Anterior cingulate cortex (tissue), 58 donors: ENCODE data around the gene SMC6.

ENCODE experiments used
- DNase-seq, 58 donors: peaks; one replicate each; lab custom pipeline; 2025; lab: John Stamatoyannopoulos, UW

Gene SMC6

DNA sequence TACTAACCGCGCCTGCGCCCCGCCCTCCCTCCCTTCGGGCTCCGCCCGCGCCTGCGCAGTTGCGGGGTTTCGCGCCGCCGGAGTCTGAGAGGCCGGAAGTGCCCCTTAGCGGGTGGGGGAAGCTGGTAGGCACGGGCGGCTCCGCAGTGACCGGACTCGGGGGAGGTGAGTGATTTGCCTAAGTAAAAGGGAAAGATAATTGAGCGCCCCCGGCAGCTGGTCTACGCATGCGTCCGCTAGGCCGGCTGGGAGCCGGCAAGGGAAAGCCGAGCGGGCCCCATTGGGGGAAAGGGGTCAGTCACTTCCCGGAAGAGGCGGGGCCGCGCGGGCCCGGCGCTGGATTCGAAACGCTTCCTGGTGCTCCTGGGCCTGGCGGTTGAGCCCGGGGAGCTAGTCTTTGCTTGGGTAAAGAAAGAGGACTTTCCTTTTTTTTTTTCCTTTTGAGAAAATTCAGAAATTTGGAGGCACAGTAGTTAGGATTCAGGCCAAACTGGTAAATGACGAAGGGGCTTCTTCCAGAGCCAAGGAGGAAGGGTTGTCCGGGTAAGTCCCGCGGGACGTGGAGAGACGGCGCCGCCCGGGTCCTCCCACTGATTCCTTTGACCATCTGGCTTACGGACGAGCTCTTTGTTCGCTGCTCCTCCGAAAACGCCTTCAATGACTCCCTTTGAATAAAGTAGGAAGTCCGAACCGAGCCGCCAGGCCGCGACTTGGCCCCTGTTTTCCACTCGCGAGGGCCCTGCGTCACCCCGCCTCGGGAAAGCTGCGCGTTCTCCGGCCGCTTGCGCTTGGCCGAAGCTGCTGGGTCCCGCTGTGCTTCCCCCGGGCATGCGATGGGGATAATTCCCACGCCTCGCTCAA lies at the start of gene SMC6, which contains the start of gene GEN1:
TSS of gene SMC6 (minus strand) at position 8 of the 861 bp plus-strand sequence. CDS start 7,864 bp downstream, outside the sequence.
TSS of gene GEN1 (plus strand) at position 336 of the 861 bp plus-strand sequence. CDS start 5,806 bp downstream, outside the sequence.
- peak; percentile 30 to 99 (median 91) for DNase-seq

GRCh38 chr2:17800693-17801458 lies 47.3 kb upstream of the SMC6 start:
- no peak for DNase-seq

DNA sequence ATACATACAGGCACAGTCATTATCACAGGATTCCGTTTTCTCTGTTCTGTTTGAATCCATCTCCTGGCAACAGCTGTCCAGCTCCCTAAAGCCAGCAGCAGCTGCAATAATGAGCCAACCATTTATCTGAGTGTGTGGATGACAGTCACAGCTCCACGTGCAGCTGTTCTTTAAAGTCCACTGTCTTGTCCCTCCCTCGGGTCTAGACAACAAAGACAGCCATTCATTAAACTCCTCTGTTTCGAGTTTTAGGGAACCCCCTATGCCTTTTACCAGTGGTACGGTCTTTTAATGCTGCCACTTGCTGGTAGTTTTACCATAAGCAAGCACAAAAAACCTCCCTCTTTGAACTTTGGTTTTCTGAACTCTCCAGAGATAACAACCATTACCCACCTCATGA lies 46.6 kb upstream of the SMC6 start:
- peak in 11 of 58 donors; percentile 6 to 48 (median 13) for DNase-seq

- no peak for DNase-seq
Observed at GRCh38 chr2:17799301-17800120, 45.9 kb upstream of the SMC6 start.

DNA sequence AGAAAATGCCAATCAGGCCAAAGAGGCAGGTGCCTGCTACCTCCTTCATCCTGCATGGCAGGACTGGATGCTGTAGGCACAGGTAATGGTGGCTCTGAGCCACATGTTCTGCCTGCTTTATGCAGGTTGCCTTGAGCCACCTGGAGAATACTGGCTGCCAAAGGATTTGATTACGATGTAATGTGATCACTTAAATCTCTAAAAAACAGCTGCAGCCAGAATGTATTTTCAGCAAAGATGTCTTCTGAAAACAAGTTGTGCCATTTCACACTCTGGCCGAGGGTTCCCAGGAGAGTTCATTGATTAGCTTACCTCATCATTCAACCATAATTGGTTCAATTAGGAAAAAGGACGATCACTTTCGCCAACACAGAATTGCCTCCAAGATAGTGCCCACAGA lies 44.7 kb upstream of the SMC6 start:
- DNase-seq: no peak

DNA sequence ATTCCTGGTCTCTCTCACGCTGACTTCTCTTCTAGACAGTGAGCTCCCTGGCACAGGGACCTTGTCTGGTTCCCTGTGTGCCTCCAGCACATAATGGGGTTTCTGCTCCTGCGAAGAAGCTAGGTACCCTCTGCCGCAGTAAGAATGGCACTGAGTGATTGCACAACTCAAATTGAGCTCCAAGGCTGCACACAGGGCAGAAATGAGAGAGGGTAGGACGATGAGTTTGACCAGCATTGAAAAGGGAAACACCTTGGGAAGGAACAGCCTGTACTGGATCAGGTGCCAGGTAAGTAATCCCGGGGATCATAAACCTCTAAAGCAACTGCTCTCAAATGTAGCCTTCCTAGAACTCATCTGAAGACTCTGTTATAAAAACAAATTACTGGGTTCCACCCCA lies 41.7 kb upstream of the SMC6 start:
- DNase-seq: no peak

- DNase-seq: no peak
Observed at GRCh38 chr2:17793803-17794354, 40.3 kb upstream of the SMC6 start.

DNA sequence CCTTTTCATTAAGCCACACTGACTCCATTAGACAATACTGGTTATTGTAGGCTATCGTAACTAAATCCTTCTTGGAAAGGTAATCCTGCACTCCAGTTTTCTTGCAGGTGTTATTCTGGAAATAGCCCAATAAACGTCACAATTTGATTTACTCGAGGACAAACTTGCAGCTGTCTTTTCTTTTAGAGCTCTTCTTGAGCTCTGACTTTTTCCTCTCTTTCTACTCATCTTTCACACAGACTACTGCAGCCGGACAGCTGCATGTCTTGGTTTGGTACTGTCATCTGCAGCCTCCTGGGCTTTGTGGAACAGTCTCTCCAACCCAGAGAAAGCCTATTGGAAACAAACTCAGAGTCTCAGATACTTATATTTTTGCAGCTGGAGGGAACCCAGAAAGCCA lies 39.7 kb upstream of the SMC6 start:
- DNase-seq: no peak

DNA sequence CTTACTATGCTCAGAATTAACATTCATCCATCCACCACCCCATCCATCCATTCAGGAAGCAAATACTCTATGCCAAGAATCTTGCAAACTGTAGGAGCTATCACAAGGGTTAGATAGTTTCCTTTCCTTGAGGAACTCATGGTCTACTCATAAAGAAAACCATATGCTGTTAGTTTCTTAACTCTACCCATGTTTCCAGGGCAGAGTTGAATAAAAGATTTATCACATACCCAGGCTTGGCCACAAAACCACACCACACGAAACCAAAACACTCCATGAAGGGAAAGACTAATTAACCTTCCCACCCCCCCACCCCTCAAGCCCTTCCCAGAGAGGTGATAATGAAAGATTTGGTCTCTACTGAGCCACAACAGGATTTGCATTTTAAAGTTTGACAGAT lies 38.9 kb upstream of the SMC6 start:
- DNase-seq: no peak

DNA sequence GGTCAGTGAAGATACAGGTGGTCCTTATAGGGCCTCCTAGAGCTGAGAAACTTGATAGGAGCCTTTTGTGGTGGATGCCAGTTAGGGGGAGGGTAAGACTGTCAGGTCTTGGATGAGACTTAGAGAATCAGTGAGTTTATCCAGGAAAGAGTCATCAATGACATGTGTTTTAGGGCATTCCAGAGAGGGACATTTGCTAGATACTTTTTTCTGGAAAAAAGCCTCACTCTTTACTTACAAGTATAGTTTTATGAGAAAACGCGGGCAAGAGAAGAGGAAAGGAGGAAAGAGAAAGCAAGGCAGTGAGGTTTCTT lies 38.2 kb upstream of the SMC6 start:
- DNase-seq: no peak

DNA sequence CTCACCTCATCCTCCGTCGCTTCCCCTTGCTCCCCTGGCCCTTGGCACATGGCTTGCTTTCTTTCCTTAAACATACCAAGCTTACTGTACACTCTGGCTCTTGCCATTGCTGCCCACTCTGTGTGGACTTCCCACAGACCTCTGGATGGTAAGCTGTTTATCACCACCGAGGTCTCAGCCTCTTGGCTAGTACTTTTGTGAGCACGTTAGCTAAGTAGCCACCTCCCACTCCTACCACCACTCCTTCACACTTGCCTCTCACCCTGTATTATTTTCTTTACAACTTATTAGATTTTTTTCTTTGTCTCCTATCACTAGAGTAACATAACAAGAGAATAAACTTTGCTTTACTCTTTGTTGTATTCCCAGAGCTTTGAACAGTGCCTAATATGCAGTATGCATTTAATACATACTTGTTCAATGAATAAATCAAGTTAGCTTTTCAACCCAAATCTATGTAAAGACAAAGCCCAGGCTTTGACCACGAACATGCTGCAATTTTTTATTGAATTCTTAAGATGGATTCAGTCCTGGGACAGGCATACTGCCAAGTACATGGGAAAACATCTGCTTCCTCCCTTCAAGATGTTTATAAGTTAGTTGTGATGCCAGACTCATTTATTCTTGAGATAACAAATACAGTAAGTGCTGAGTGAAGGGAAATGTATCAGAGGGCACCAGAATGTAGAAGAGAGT lies 37.7 kb upstream of the SMC6 start:
- DNase-seq: no peak

DNA sequence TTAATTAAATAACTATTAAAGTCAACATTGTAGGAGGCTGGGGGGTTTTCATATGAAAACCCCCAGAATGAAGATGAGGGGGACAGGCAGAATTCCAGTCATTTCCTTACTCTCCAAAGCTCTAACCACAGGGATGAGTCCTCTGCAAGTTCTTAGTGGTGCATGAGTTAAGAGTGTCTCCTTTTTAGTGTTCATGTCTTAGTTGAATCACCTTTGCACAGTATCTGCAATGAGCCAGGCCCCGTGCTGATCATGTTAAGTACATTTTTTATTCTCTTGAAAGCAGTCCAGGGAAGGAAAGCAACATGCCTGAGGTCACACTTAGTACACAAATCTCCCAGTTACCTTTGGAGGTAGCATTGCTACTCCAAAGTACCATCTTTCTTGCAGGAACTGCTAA lies 36.9 kb upstream of the SMC6 start:
- no peak for DNase-seq

- DNase-seq: no peak
Observed at GRCh38 chr2:17788773-17789172, 35.2 kb upstream of the SMC6 start.

DNA sequence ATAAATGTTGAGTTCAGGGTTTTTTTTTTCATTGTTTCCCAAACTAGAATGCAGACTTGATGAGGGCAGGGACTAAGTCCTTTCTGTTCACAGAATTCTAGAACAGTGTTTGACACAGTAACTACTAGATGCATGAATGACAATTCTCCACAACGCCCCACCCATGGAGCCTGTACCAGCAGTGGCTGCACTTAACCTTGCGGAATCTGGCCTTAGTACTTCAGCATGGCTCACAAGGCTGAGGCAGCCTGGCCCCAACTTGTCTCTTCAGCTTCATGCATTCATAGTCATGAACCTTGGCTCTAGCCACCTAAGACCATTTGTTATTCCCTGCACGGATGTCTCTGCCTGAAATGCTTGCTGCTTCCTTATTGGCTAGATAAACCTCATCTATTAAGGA lies 33.1 kb upstream of the SMC6 start:
- no peak for DNase-seq

- DNase-seq: no peak
Observed at GRCh38 chr2:17781482-17781881, 27.9 kb upstream of the SMC6 start.

- DNase-seq: no peak
Observed at GRCh38 chr2:17780546-17780945, 26.9 kb upstream of the SMC6 start.

DNA sequence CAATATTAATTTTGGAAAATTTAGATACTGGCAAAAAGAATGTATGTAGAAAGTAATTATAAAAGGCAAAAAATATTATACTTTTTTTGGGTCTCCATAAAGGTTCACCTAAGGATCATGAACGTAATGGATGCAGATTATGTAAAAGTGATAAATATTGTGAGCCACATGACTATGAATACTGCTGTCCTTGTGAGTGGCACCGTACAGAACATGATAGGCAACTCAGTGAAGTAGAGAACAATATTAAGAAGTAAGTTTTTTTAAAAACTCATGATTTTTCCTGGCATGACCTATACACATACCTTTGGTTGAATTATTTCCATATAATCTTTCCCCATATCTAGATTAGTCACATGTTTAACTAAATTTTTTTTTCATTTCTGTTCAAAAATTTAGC lies 18.9 kb upstream of the SMC6 start:
- DNase-seq: no peak

DNA sequence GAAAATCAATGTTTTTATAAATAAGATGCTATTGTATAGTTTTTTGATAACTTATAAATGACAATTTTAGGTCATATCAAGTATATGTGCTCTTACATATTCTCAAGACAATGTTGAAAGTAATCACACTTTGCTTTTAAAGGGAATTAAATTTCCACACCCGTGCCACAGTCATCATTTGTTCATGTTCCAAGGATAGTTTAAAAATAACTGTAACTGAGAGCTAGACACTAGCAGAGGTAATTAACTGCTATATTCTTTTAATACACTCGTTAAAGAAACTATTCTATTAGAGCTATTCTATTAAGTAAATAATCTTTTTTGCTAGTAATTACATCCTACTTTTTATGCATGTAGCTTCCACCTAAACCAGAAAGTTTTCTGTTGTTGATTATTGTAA lies 18.3 kb upstream of the SMC6 start:
- DNase-seq: no peak

GRCh38 chr2:17768894-17769293 lies 15.3 kb upstream of the SMC6 start:
- no peak for DNase-seq

- no peak for DNase-seq
Observed at GRCh38 chr2:17765398-17765797, 11.8 kb upstream of the SMC6 start.
